SK-N-SH (cell line): ENCODE results near the gene ARHGAP44.

Experiments used
- ELF1 ChIP-seq: IDR thresholded peaks from 2 replicates; pipeline ENCODE4 v1.4.0; 2012
- EP300 ChIP-seq, 2 experiments: IDR thresholded peaks; 2 replicates each; pipeline versions ENCODE4 v1.4.0 to v1.6.1; 2012; ENCODE audit warnings: borderline replicate concordance in 1 of 2, low read depth in 1 of 2, low read length in 1 of 2
- IRF3 ChIP-seq: fragments of 150-350 bp; IDR thresholded peaks from 2 replicates; pipeline ENCODE4 v1.6.1; 2016; ENCODE audit warnings: mild to moderate bottlenecking, low read depth, low read length
- JUND ChIP-seq: IDR thresholded peaks from 2 replicates; pipeline ENCODE4 v1.4.0; 2012
- MAX ChIP-seq: IDR thresholded peaks from 2 replicates; pipeline ENCODE4 v1.4.0; 2012; ENCODE audit warnings: low read depth
- MXI1 ChIP-seq: IDR thresholded peaks from 2 replicates; pipeline ENCODE4 v1.6.1; 2012; ENCODE audit warnings: mild to moderate bottlenecking, low read depth, low read length, improper control_type of control experiment
- NFIC ChIP-seq: IDR thresholded peaks from 2 replicates; pipeline ENCODE4 v1.4.0; 2012; ENCODE audit warnings: borderline replicate concordance
- RCOR1 ChIP-seq: fragments of 150-350 bp; IDR thresholded peaks from 2 replicates; pipeline ENCODE4 v1.6.1; 2017; ENCODE audit warnings: antibody characterized with exemption, low read length
- TAF1 ChIP-seq: IDR thresholded peaks from 2 replicates; pipeline ENCODE4 v1.6.1; 2012; ENCODE audit warnings: low read depth, mild to moderate bottlenecking, low read length, moderate library complexity, borderline replicate concordance
- USF2 ChIP-seq: fragments of 150-350 bp; IDR thresholded peaks from 2 replicates; pipeline ENCODE4 v1.6.1; 2017; ENCODE audit warnings: antibody characterized with exemption, low read length, low read depth, borderline replicate concordance
- ZBTB33 ChIP-seq: IDR thresholded peaks from 2 replicates; pipeline ENCODE4 v1.4.0; 2012; ENCODE audit warnings: low read depth, borderline replicate concordance
- TF ChIP-seq, protein P1 (sequence below): fragments of 200-600 bp; sonication (generic); IDR thresholded peaks from 2 replicates; pipeline ENCODE4 v1.6.1; 2017; ENCODE audit warnings: antibody characterized with exemption, mild to moderate bottlenecking, moderate library complexity
- TF ChIP-seq, protein P2 (sequence below): IDR thresholded peaks from 2 replicates; pipeline ENCODE4 v1.4.0; 2012; ENCODE audit warnings: low read depth, borderline replicate concordance

DNA sequence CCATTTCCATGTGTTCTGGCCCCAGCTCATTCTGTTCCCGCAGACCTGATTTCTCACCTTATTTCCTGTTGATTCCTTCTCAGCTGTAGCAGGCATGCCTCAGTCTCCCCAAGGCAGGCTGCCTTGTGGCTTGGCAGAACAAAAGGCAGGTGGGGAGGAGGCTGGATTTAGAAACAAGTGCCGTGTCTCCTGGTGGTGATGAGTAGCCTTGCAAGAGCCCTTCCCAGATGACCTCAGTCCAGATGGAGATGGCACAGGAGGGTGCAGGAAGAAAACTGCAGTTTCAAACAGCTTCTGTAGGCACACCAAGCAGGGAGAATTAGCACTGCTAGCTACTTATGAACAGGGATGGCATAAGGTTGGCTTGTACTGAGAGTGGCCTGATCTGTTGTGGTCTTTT, 64.6 kb downstream of the ARHGAP44 start:
- TF ChIP-seq, protein P1, sequence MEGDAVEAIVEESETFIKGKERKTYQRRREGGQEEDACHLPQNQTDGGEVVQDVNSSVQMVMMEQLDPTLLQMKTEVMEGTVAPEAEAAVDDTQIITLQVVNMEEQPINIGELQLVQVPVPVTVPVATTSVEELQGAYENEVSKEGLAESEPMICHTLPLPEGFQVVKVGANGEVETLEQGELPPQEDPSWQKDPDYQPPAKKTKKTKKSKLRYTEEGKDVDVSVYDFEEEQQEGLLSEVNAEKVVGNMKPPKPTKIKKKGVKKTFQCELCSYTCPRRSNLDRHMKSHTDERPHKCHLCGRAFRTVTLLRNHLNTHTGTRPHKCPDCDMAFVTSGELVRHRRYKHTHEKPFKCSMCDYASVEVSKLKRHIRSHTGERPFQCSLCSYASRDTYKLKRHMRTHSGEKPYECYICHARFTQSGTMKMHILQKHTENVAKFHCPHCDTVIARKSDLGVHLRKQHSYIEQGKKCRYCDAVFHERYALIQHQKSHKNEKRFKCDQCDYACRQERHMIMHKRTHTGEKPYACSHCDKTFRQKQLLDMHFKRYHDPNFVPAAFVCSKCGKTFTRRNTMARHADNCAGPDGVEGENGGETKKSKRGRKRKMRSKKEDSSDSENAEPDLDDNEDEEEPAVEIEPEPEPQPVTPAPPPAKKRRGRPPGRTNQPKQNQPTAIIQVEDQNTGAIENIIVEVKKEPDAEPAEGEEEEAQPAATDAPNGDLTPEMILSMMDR: no peak
- TF ChIP-seq MAX (no peak), ELF1 (no peak), JUND (no peak), USF2 (no peak), EP300 (IDR thresholded peaks at IDR 0.05; ENCODE audit: borderline replicate concordance in 1 of 2, low read depth in 1 of 2, low read length in 1 of 2) (no peak), MXI1 (no peak), ZBTB33 (no peak), IRF3 (no peak), NFIC (no peak), RCOR1 (no peak), TAF1 (no peak)
- TF ChIP-seq, protein P2, sequence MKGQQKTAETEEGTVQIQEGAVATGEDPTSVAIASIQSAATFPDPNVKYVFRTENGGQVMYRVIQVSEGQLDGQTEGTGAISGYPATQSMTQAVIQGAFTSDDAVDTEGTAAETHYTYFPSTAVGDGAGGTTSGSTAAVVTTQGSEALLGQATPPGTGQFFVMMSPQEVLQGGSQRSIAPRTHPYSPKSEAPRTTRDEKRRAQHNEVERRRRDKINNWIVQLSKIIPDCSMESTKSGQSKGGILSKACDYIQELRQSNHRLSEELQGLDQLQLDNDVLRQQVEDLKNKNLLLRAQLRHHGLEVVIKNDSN: no peak
